HCT116 (cell line): ENCODE data around the gene CLSTN1. TPM values are rescaled to one million over a fixed set of nuclear protein-coding genes. Genes with fewer than 3 reads are reported as not detected.
A peak's percentile ranks its signal among the peaks of the same experiment; 100 is the strongest.

Source experiments
- ATAC-seq: fragments of 200-7000 bp; cut with Tn5 transposase; 2 replicates; pipeline ENCODE4 v1.9.1; 2020; ENCODE audit warnings: mild to moderate bottlenecking, moderate library complexity
- BruUV-seq: library from RNA; stranded (reverse); fragments of 400-500 nt; replicated peaks from 2 replicates; lab custom pipeline; 2021; lab: Mats Ljungman, UMichigan
- CTCF ChIA-PET: fragments of 300-600 bp; sonication (Branson Sonifier 250); formaldehyde crosslinking; loops from one replicate; lab custom pipeline; 2021; ENCODE audit warnings: antibody characterized with exemption; lab: Charles Lee
- POLR2A ChIA-PET: fragments of 300-600, 350-600 bp; sonication (Branson Sonifier 250); formaldehyde crosslinking; loops from one replicate; lab custom pipeline; 2021; ENCODE audit warnings: antibody characterized with exemption; lab: Charles Lee
- RAD21 ChIA-PET, 2 experiments: fragments of 300-600 bp; sonication (Branson Sonifier 250); formaldehyde crosslinking; loops; one replicate each; lab custom pipeline; 2023; ENCODE audit warnings: low total read pairs in 2 of 2; ENCODE audit not compliant: uncharacterized antibody in 2 of 2, unreplicated experiment in 2 of 2, low non-redundant PET in 1 of 2; lab: Charles Lee
- DNase-seq: peaks from one replicate; pipeline ENCODE4 v3.0.0-alpha.2; 2010; ENCODE audit warnings: low read depth, low spot score
- H2AFZ ChIP-seq: fragments of 200-600 bp; shearing (Covaris generic), sonication (generic); 2 replicates; pipeline ENCODE4 v1.6.1; 2017; ENCODE audit warnings: low read depth, mixed run types, mixed read lengths, antibody characterized with exemption, low read length; ENCODE audit not compliant: poor library complexity, severe bottlenecking
- H3K27ac ChIP-seq: 2 replicates; pipeline ENCODE4 v1.5.1; 2012; ENCODE audit warnings: low read depth, low read length
- H3K27me3 ChIP-seq: fragments of 200-600 bp; sonication (generic); 2 replicates; pipeline ENCODE4 v1.6.1; 2016; ENCODE audit warnings: mixed run types, low read length, mixed read lengths; ENCODE audit not compliant: insufficient read depth
- H3K36me3 ChIP-seq, 2 experiments: fragments of 200-500 bp in 1 of 2; fragments of 200-600 bp in 1 of 2; sonication (Bioruptor generic) in 1 of 2; sonication (generic) in 1 of 2; 2 replicates each; pipeline versions ENCODE4 v1.5.1 to v1.6.1; 2014 to 2016; ENCODE audit warnings: low read length in 2 of 2, inconsistent platforms in 1 of 2, mixed read lengths in 1 of 2, mixed run types in 1 of 2; ENCODE audit not compliant: insufficient read depth in 2 of 2, control insufficient read depth in 1 of 2
- H3K4me1 ChIP-seq, 2 experiments: fragments of 200-600 bp in 1 of 2; sonication (generic) in 1 of 2; 2 replicates each; pipeline versions ENCODE4 v1.5.1 to v1.6.1; 2012 to 2017; ENCODE audit warnings: low read length in 2 of 2, inconsistent platforms in 1 of 2, mild to moderate bottlenecking in 1 of 2, mixed read lengths in 1 of 2, mixed run types in 1 of 2, moderate library complexity in 1 of 2; ENCODE audit not compliant: insufficient read depth in 2 of 2, control insufficient read depth in 1 of 2
- H3K4me2 ChIP-seq: fragments of 200-600 bp; sonication (generic); 2 replicates; pipeline ENCODE4 v1.6.1; 2017; ENCODE audit warnings: mixed run types, low read length, mixed read lengths
- H3K4me3 ChIP-seq, 2 experiments: fragments of 200-600 bp in 1 of 2; sonication (generic) in 1 of 2; replicated peaks in 1 of 2; 2 replicates each; pipeline ENCODE4 v1.5.1; 2011 to 2016; ENCODE audit warnings: low read length in 2 of 2, control low read depth in 1 of 2, low read depth in 1 of 2, mild to moderate bottlenecking in 1 of 2, mixed read lengths in 1 of 2, mixed run types in 1 of 2
- H3K79me2 ChIP-seq: fragments of 200-600 bp; sonication (generic); 2 replicates; pipeline ENCODE4 v1.6.1; 2017; ENCODE audit warnings: mild to moderate bottlenecking, mixed run types, low read length, moderate library complexity, mixed read lengths; ENCODE audit not compliant: insufficient read depth
- H3K9ac ChIP-seq: fragments of 200-600 bp; sonication (generic); 2 replicates; pipeline ENCODE4 v1.6.1; 2016; ENCODE audit warnings: low read length, mixed read lengths
- H3K9me2 ChIP-seq: fragments of 200-600 bp; sonication (generic), shearing (Covaris generic); 2 replicates; pipeline ENCODE4 v1.6.1; 2017; ENCODE audit warnings: mixed run types, mild to moderate bottlenecking, moderate library complexity; ENCODE audit not compliant: insufficient read depth
- H3K9me3 ChIP-seq, 2 experiments: fragments of 200-500 bp in 1 of 2; fragments of 200-600 bp in 1 of 2; sonication (Bioruptor generic) in 1 of 2; sonication (generic) in 1 of 2; 2 replicates each; pipeline ENCODE4 v1.6.1; 2014 to 2017; ENCODE audit warnings: low read length in 2 of 2, mixed read lengths in 2 of 2, inconsistent platforms in 1 of 2, low read depth in 1 of 2, mild to moderate bottlenecking in 1 of 2, mixed run types in 1 of 2, moderate library complexity in 1 of 2; ENCODE audit not compliant: control insufficient read depth in 1 of 2, insufficient read depth in 1 of 2
- H4K20me1 ChIP-seq: fragments of 200-600 bp; sonication (generic), shearing (Covaris generic); 2 replicates; pipeline ENCODE4 v1.6.1; 2017; ENCODE audit warnings: mixed run types, mild to moderate bottlenecking, moderate library complexity; ENCODE audit not compliant: insufficient read depth
- CBX3 ChIP-seq: IDR thresholded peaks from 2 replicates; pipeline ENCODE4 v1.6.1; 2012; ENCODE audit warnings: low read depth
- FOSL1 ChIP-seq: IDR thresholded peaks from 2 replicates; pipeline ENCODE4 v1.6.1; 2012; ENCODE audit warnings: low read depth
- POLR2AphosphoS5 ChIP-seq: IDR thresholded peaks from 2 replicates; pipeline ENCODE4 v1.6.1; 2011; ENCODE audit warnings: mild to moderate bottlenecking, low read depth, low read length, moderate library complexity
- RAD21 ChIP-seq: IDR thresholded peaks from 2 replicates; pipeline ENCODE4 v1.6.1; 2012; ENCODE audit warnings: low read depth, mild to moderate bottlenecking
- SIN3A ChIP-seq: IDR thresholded peaks from 2 replicates; pipeline ENCODE4 v1.6.1; 2012; ENCODE audit warnings: low read depth
- intact Hi-C: fragments of 100-400 bp; cut with micrococcal nuclease; formaldehyde crosslinking; loops from 2 replicates; pipeline ENCODE4 v1.10.0; 2022
- total RNA-seq: library from RNA; stranded (reverse); gene quantifications from one replicate; pipeline ENCODE4 v1.2.1, GENCODE V29; 2021; ENCODE audit not compliant: unreplicated experiment
- TF ChIP-seq, protein P1 (sequence below): IDR thresholded peaks from 2 replicates; pipeline ENCODE4 v1.6.1; 2012
- TF ChIP-seq, protein P2 (sequence below), 3 experiments: fragments of 200-600 bp in 1 of 3; sonication (generic) in 1 of 3; IDR thresholded peaks in 2 of 3; conservative IDR thresholded peaks in 1 of 3; 2 replicates each; pipeline ENCODE4 v1.5.1; 2012 to 2017; ENCODE audit warnings: low read depth in 2 of 3, low read length in 2 of 3, antibody characterized with exemption in 1 of 3, borderline replicate concordance in 1 of 3, control low read depth in 1 of 3, mild to moderate bottlenecking in 1 of 3, mixed read lengths in 1 of 3, mixed run types in 1 of 3, moderate library complexity in 1 of 3; ENCODE audit not compliant: insufficient read depth in 1 of 3

Gene CLSTN1
- total RNA-seq, 1 experiment from 2014 or later: 113 TPM

DNA sequence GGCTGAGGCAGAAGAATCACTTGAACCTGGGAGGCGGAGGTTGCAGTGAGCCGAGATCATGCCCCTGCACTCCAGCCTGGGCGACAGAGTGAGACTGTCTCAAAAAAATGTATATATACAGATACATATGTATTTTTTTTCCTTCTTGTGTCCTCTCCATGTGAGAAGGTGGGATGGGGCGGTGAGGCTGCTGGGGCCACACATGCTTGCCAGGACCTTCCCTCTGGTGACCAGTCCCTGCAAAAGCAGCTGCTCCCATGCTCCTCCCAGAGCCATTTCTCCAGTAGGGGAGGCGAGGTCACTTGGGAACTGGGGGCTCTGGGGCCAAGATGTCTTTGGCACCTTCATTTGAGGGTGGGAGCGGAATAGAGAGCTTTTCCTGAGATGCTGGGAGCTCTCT, 97.4 kb downstream of the CLSTN1 start:
- H4K20me1 ChIP-seq: no peaks in the 10 kb centered on the region
- ChIA-PET POLR2A (no interaction called here), RAD21 (no interaction called here), CTCF (no interaction called here)
- H2AFZ ChIP-seq: no peak overlapping the region
- no peaks in the 10 kb centered on the region for H3K9me2 ChIP-seq
- H3K79me2 ChIP-seq: no peaks in the 10 kb centered on the region
- DNase-seq: no peak
- BruUV-seq: no TSS peak
- H3K4me1 ChIP-seq: 0 out of 4 replicates have a peak, but pooled peaks cover 0 to 3% of the 10 kb centered on the region in 2 experiments
- H3K4me2 ChIP-seq: no peak overlapping the region
- intact Hi-C loops: no loop called here
- peaks cover 15 to 16% of the 10 kb centered on the region in 2 experiments; a peak in 3 of 4 replicates for H3K36me3 ChIP-seq
- H3K9me3 ChIP-seq: no peaks in the 10 kb centered on the region
- H3K27ac ChIP-seq: no peak overlapping the region
- H3K9ac ChIP-seq: no peak overlapping the region
- no peak for ATAC-seq
- no peak overlapping the region for H3K4me3 ChIP-seq
- no peaks in the 10 kb centered on the region for H3K27me3 ChIP-seq
- TF ChIP-seq, protein P1, sequence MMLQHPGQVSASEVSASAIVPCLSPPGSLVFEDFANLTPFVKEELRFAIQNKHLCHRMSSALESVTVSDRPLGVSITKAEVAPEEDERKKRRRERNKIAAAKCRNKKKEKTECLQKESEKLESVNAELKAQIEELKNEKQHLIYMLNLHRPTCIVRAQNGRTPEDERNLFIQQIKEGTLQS: no peak
- TF ChIP-seq CBX3: no peak
- TF ChIP-seq, protein P2, sequence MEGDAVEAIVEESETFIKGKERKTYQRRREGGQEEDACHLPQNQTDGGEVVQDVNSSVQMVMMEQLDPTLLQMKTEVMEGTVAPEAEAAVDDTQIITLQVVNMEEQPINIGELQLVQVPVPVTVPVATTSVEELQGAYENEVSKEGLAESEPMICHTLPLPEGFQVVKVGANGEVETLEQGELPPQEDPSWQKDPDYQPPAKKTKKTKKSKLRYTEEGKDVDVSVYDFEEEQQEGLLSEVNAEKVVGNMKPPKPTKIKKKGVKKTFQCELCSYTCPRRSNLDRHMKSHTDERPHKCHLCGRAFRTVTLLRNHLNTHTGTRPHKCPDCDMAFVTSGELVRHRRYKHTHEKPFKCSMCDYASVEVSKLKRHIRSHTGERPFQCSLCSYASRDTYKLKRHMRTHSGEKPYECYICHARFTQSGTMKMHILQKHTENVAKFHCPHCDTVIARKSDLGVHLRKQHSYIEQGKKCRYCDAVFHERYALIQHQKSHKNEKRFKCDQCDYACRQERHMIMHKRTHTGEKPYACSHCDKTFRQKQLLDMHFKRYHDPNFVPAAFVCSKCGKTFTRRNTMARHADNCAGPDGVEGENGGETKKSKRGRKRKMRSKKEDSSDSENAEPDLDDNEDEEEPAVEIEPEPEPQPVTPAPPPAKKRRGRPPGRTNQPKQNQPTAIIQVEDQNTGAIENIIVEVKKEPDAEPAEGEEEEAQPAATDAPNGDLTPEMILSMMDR (IDR thresholded peaks at IDR 0.05 in 2 of 3, conservative IDR thresholded peaks at IDR 0.05 in 1 of 3; ENCODE audit: borderline replicate concordance in 1 of 3, insufficient read depth in 1 of 3, low read depth in 2 of 3, low read length in 2 of 3): no peak
- TF ChIP-seq SIN3A: no peak
- TF ChIP-seq, all 23 proteins: peak for 0

DNA sequence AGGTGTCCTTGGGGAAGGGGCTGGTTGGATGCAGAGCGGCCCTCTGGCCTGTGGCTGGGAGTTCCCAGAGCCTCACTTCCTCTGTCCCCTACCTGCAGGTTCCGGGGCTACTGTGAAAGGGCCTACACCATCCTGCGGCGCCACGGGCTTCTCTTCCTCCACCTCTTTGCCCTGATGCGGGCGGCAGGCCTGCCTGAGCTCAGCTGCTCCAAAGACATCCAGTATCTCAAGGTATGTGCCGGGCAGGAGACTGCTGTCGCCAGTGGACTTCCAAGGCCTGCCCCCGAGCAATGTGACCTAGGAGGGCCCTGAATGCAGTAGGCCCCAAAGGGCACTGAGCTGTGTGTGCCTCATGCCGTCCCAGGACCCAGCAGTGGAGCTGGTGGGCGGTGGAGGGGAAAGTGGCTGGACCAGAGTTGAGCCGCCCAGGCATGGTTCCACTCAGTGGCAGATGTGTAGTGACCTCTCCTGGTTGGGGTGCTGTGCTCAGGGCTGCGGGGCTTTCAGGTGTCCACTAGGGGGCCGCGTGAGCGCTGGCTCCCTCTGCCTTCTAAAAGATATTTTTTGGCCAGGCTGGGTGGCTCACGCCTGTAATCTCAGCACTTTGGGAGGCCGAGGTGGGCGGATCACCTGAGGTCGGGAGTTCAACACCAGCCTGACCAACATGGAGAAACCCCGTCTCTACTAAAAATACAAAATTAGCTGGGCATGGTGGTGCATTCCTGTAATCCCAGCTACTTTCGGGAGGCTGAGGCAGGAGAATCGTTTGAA, 98.9 kb downstream of the CLSTN1 start:
- peak; percentile 91 for ATAC-seq
- H2AFZ ChIP-seq: no peak overlapping the region
- peaks cover 5% of the 10 kb centered on the region in 2 experiments; a peak in 3 of 4 replicates for H3K36me3 ChIP-seq
- no peak overlapping the region for H3K4me3 ChIP-seq
- no peak overlapping the region for H3K4me2 ChIP-seq
- intact Hi-C loops: loop anchor here (1.0 to 2.0 kb wide), 2 partner anchors 98 to 142 kb away; no protein-coding TSS in a partner anchor
- no peaks in the 10 kb centered on the region for H3K27me3 ChIP-seq
- TF ChIP-seq RAD21 (peak; percentile 87), FOSL1 (no peak), POLR2AphosphoS5 (peak; percentile 17; the same call in 1 of the 2 replicates)
- TF ChIP-seq, protein P2 (IDR thresholded peaks at IDR 0.05 in 2 of 3, conservative IDR thresholded peaks at IDR 0.05 in 1 of 3; ENCODE audit: borderline replicate concordance in 1 of 3, insufficient read depth in 1 of 3, low read depth in 2 of 3, low read length in 2 of 3): peak; percentile 84 to 99 (median 98)
- TF ChIP-seq, protein P1: no peak
- H3K4me1 ChIP-seq: peaks cover 0 to 6% of the 10 kb centered on the region in 2 experiments; a peak in 1 of 4 replicates
- CTCF ChIA-PET: interaction anchor here (1.3 kb wide), 1 partner anchor 27 kb away, joined by 3 read pairs; no protein-coding TSS in a partner anchor
- no peaks in the 10 kb centered on the region for H4K20me1 ChIP-seq
- no peaks in the 10 kb centered on the region for H3K79me2 ChIP-seq
- no peaks in the 10 kb centered on the region for H3K9me3 ChIP-seq
- DNase-seq: peak; percentile 33
- no peaks in the 10 kb centered on the region for H3K9me2 ChIP-seq
- POLR2A ChIA-PET: no interaction called here
- H3K9ac ChIP-seq: no peak overlapping the region
- no TSS peak for BruUV-seq
- H3K27ac ChIP-seq: 0 out of 2 replicates have a peak overlapping the region, but pooled peaks have one; percentile 5
- RAD21 ChIA-PET: no interaction called here
